CD14-positive monocyte (primary cell): ENCODE data around the gene EPAS1. TPM values are rescaled to one million over a fixed set of nuclear protein-coding genes. Genes with fewer than 3 reads are reported as not detected.
A peak's percentile ranks its signal among the peaks of the same experiment; 100 is the strongest.

Source experiments
- DNase-seq, 3 donors: peaks; one replicate each; pipeline ENCODE4 v3.0.0-alpha.2; 2011 to 2022
- H2AFZ ChIP-seq: 2 replicates; pipeline ENCODE4 v1.6.0; 2012; ENCODE audit warnings: mild to moderate bottlenecking, low read depth, low read length, inconsistent platforms; ENCODE audit not compliant: insufficient read depth, poor library complexity, severe bottlenecking
- H3K27ac ChIP-seq, 2 donors: 1 replicate in 1 of 2; 2 replicates in 1 of 2; pipeline ENCODE4 v1.5.1; 2012 to 2013; ENCODE audit warnings: low read length in 2 of 2, control low read depth in 1 of 2, inconsistent platforms in 1 of 2, low read depth in 1 of 2, mild to moderate bottlenecking in 1 of 2
- H3K27me3 ChIP-seq, 2 donors: one replicate each; pipeline versions ENCODE4 v1.6.0 to v1.6.1; 2011 to 2013; ENCODE audit warnings: low read length in 2 of 2; ENCODE audit not compliant: control insufficient read depth in 2 of 2, insufficient read depth in 2 of 2
- H3K36me3 ChIP-seq, 2 donors: replicated peaks in 1 of 2; 1 replicate in 1 of 2; 2 replicates in 1 of 2; pipeline versions ENCODE4 v1.5.1 to v1.6.1; 2012 to 2013; ENCODE audit warnings: low read length in 2 of 2, control low read depth in 1 of 2, inconsistent platforms in 1 of 2, mild to moderate bottlenecking in 1 of 2; ENCODE audit not compliant: insufficient read depth in 2 of 2, control insufficient read depth in 1 of 2
- H3K4me1 ChIP-seq, 2 donors: 1 replicate in 1 of 2; 2 replicates in 1 of 2; pipeline versions ENCODE4 v1.5.1 to v1.6.1; 2012 to 2013; ENCODE audit warnings: low read length in 2 of 2, control low read depth in 1 of 2, inconsistent platforms in 1 of 2, mild to moderate bottlenecking in 1 of 2, moderate library complexity in 1 of 2; ENCODE audit not compliant: insufficient read depth in 2 of 2, control insufficient read depth in 1 of 2
- H3K4me2 ChIP-seq: replicated peaks from 2 replicates; pipeline ENCODE3; 2012; ENCODE audit warnings: low read length, moderate library complexity, mild to moderate bottlenecking; ENCODE audit not compliant: poor library complexity, severe bottlenecking; ENCODE audit errors: extremely low read depth
- H3K4me3 ChIP-seq, 3 experiments: fragments of 200-600 bp in 1 of 3; sonication (generic) in 1 of 3; replicated peaks in 1 of 3; 1 replicate in 2 of 3; 2 replicates in 1 of 3; pipeline ENCODE4 v1.5.1; 2011 to 2013; ENCODE audit warnings: low read length in 3 of 3, mild to moderate bottlenecking in 3 of 3, control low read depth in 2 of 3, low read depth in 2 of 3, inconsistent platforms in 1 of 3, moderate library complexity in 1 of 3
- H3K79me2 ChIP-seq: 2 replicates; pipeline ENCODE4 v1.6.0; 2012; ENCODE audit warnings: mild to moderate bottlenecking, control low read depth, inconsistent platforms, low read length, moderate library complexity; ENCODE audit not compliant: insufficient read depth
- H3K9ac ChIP-seq: 2 replicates; pipeline ENCODE4 v1.6.0; 2017; ENCODE audit warnings: low read length, mild to moderate bottlenecking; ENCODE audit not compliant: insufficient read depth, poor library complexity, severe bottlenecking
- H3K9me3 ChIP-seq, 2 donors: replicated peaks in 1 of 2; 1 replicate in 1 of 2; 2 replicates in 1 of 2; pipeline versions ENCODE4 v1.5.1 to v1.6.1; 2012 to 2013; ENCODE audit warnings: low read length in 2 of 2, control low read depth in 1 of 2; ENCODE audit not compliant: control insufficient read depth in 1 of 2, insufficient read depth in 1 of 2
- H4K20me1 ChIP-seq: 2 replicates; pipeline ENCODE4 v1.6.0; 2012; ENCODE audit warnings: mild to moderate bottlenecking, low read length, control low read depth, moderate library complexity; ENCODE audit not compliant: insufficient read depth
- H3K27ac Mint-ChIP-seq, 7 donors: one replicate each; pipeline ENCODE4 v1.8.0; 2020; ENCODE audit warnings: mild to moderate bottlenecking in 7 of 7, mixed read lengths in 7 of 7, moderate library complexity in 6 of 7, inconsistent platforms in 2 of 7
- H3K27me3 Mint-ChIP-seq, 3 donors: one replicate each; pipeline ENCODE4 v1.8.0; 2021 to 2022; ENCODE audit warnings: low read depth in 3 of 3, mild to moderate bottlenecking in 3 of 3, mixed read lengths in 3 of 3, moderate library complexity in 3 of 3, inconsistent platforms in 1 of 3
- H3K36me3 Mint-ChIP-seq, 2 donors: one replicate each; pipeline ENCODE4 v1.8.0; 2020; ENCODE audit warnings: mixed read lengths in 2 of 2, inconsistent platforms in 1 of 2, mild to moderate bottlenecking in 1 of 2
- H3K4me1 Mint-ChIP-seq: one replicate; pipeline ENCODE4 v1.8.0; 2020; ENCODE audit warnings: mild to moderate bottlenecking, mixed read lengths
- H3K4me3 Mint-ChIP-seq, 2 donors: one replicate each; pipeline ENCODE4 v1.8.0; 2020; ENCODE audit warnings: mild to moderate bottlenecking in 2 of 2, mixed read lengths in 2 of 2, moderate library complexity in 1 of 2
- H3K9me3 Mint-ChIP-seq, 7 donors: one replicate each; pipeline ENCODE4 v1.8.0; 2020 to 2022; ENCODE audit warnings: mixed read lengths in 7 of 7, mild to moderate bottlenecking in 6 of 7, moderate library complexity in 6 of 7, inconsistent platforms in 2 of 7
- CTCF ChIP-seq: fragments of 200-600 bp; IDR thresholded peaks from one replicate; pipeline ENCODE4 v1.8.0; 2022; ENCODE audit warnings: antibody characterized with exemption, mild to moderate bottlenecking
- WGBS: methylation state at CpG from one replicate; pipeline ENCODE4 v1.1.5; 2013; ENCODE audit warnings: missing lambda C conversion rate; ENCODE audit not compliant: insufficient coverage; 5-methylcytosine and 5-hydroxymethylcytosine counted together
- intact Hi-C, 2 donors: fragments of 100-400 bp; cut with micrococcal nuclease; formaldehyde crosslinking; loops; one replicate each; pipeline versions ENCODE4 v1.15.0 to v1.15.1; 2023
- polyA plus RNA-seq, 3 donors: library from polyadenylated mRNA; depleted of rRNA in 1 of 3; unstranded in 2 of 3; stranded (reverse) in 1 of 3; fragments of 300-500 nt in 2 of 3; fragments of >200 nt in 1 of 3; fragmentation: Illumina TruSeq in 2 of 3; gene quantifications; 1 replicate in 2 of 3; 2 replicates in 1 of 3; pipeline ENCODE4 v1.2.3, GENCODE V29; 2012 to 2021

Gene EPAS1
- polyA plus RNA-seq, 3 donors: 0.11 to 1.0 (median 0.88) TPM

GRCh38 chr2:46304635-46305034 lies 7.4 kb downstream of the EPAS1 start:
- no peaks in the 10 kb centered on the region for H4K20me1 ChIP-seq
- intact Hi-C loops: no loop called here
- no peak overlapping the region for H3K4me2 ChIP-seq
- H3K4me1 Mint-ChIP-seq: peaks cover 15% of the 10 kb centered on the region
- WGBS: 9% methylated on average over 2 of the region's 3 CpGs
- no peak overlapping the region for H3K27ac ChIP-seq
- no peak overlapping the region for H3K4me3 ChIP-seq
- H3K9me3 ChIP-seq: peaks cover 0 to 6% of the 10 kb centered on the region in 2 donors
- peaks cover 0 to 9% (median 3%) of the 10 kb centered on the region in 7 donors for H3K9me3 Mint-ChIP-seq
- no peak overlapping the region for H3K9ac ChIP-seq
- H3K79me2 ChIP-seq: no peaks in the 10 kb centered on the region
- TF ChIP-seq CTCF: no peak
- H3K4me3 Mint-ChIP-seq: peak overlapping the region in 1 of 2 donors; percentile 21
- H3K27ac Mint-ChIP-seq: no peak overlapping the region
- no peaks in the 10 kb centered on the region for H3K36me3 ChIP-seq
- DNase-seq: no peak
- H3K4me1 ChIP-seq: peaks cover 5 to 7% of the 10 kb centered on the region in 2 donors
- peaks cover 25 to 53% of the 10 kb centered on the region in 2 donors for H3K27me3 ChIP-seq
- peaks cover 37 to 47% (median 43%) of the 10 kb centered on the region in 3 donors for H3K27me3 Mint-ChIP-seq
- peaks cover under 1 to 6% of the 10 kb centered on the region in 2 donors for H3K36me3 Mint-ChIP-seq
- H2AFZ ChIP-seq: no peak overlapping the region

- H3K36me3 ChIP-seq: no peaks in the 10 kb centered on the region
- H3K9ac ChIP-seq: no peak overlapping the region
- Mint-ChIP-seq H3K27me3 (peaks cover 31 to 42% (median 37%) of the 10 kb centered on the region in 3 donors), H3K4me1 (peaks cover 9% of the 10 kb centered on the region), H3K36me3 (peaks cover 0 to under 1% of the 10 kb centered on the region in 2 donors), H3K27ac (no peak overlapping the region), H3K4me3 (peak overlapping the region in 1 of 2 donors; percentile 68), H3K9me3 (peaks cover 0 to 6% (median 2%) of the 10 kb centered on the region in 7 donors)
- peaks cover 0 to 1% of the 10 kb centered on the region in 2 donors for H3K4me1 ChIP-seq
- H3K4me3 ChIP-seq: no peak overlapping the region
- intact Hi-C loops: no loop called here
- WGBS: 100% methylated on average over 1 of the region's 3 CpGs
- no peak for DNase-seq
- H2AFZ ChIP-seq: no peak overlapping the region
- H3K27ac ChIP-seq: no peak overlapping the region
- H4K20me1 ChIP-seq: no peaks in the 10 kb centered on the region
- no peak for TF ChIP-seq CTCF
- no peaks in the 10 kb centered on the region for H3K79me2 ChIP-seq
- H3K27me3 ChIP-seq: peaks cover 19 to 47% of the 10 kb centered on the region in 2 donors
- peaks cover 0 to under 1% of the 10 kb centered on the region in 2 donors for H3K9me3 ChIP-seq
- no peak overlapping the region for H3K4me2 ChIP-seq
These were observed 8.0 kb downstream of the EPAS1 start for GRCh38 chr2:46305187-46305586.
